ENCODE measurements around the gene CENPP.

DNA sequence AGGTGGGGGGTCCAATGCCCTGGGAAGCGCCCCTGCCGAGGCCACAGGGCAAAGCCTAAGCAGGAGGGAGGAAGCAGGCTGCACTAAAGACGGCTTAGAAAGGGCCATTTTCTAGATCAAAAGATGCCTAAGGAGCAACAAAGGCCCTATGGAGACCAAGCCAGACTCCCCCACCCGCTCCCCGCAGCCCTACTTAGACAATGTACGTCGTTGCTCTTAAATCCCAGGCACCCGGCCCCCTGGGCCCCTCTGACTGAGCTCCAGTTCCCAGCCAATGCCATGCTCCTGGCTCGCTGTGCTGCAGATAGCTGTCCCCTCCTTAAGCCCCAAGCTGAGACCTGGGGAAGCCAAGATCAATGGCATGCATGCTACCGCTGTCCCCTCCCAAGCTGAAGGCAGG, 333.8 kb downstream of the CENPP start:
- TF ChIP-seq, protein P1, sequence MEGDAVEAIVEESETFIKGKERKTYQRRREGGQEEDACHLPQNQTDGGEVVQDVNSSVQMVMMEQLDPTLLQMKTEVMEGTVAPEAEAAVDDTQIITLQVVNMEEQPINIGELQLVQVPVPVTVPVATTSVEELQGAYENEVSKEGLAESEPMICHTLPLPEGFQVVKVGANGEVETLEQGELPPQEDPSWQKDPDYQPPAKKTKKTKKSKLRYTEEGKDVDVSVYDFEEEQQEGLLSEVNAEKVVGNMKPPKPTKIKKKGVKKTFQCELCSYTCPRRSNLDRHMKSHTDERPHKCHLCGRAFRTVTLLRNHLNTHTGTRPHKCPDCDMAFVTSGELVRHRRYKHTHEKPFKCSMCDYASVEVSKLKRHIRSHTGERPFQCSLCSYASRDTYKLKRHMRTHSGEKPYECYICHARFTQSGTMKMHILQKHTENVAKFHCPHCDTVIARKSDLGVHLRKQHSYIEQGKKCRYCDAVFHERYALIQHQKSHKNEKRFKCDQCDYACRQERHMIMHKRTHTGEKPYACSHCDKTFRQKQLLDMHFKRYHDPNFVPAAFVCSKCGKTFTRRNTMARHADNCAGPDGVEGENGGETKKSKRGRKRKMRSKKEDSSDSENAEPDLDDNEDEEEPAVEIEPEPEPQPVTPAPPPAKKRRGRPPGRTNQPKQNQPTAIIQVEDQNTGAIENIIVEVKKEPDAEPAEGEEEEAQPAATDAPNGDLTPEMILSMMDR (IDR thresholded peaks at IDR 0.05; ENCODE audit: low read depth, low read length) = no peak
- no peak for TF ChIP-seq EZH2phosphoT487 (IDR thresholded peaks at IDR 0.05; ENCODE audit: low read depth)
